CD4-positive, alpha-beta T cell (primary cell): Measurements from ENCODE around the gene CRLF1. TPM values are rescaled to one million over a fixed set of nuclear protein-coding genes. Genes with fewer than 3 reads are reported as not detected.
"Not testable (repeated sequence)": the region's sequence is repeated elsewhere in the genome, so short reads cannot be mapped to it uniquely, and the experiment has no call there.

Experiments used
- ATAC-seq: fragments of 200-7000 bp; cut with Tn5 transposase; one replicate; pipeline ENCODE4 v1.10.0; 2022; ENCODE audit warnings: mild to moderate bottlenecking; ENCODE audit not compliant: poor library complexity
- CTCF ChIA-PET: fragments of 350-600 bp; sonication (Branson Sonifier 250); formaldehyde crosslinking; loops from one replicate; lab custom pipeline; 2021; ENCODE audit warnings: antibody characterized with exemption, inconsistent platforms; lab: Charles Lee
- POLR2A ChIA-PET: fragments of 350-600 bp; sonication (Branson Sonifier 250); formaldehyde crosslinking; loops from one replicate; lab custom pipeline; 2021; ENCODE audit warnings: antibody characterized with exemption, inconsistent platforms; lab: Charles Lee
- DNase-seq, 14 experiments: peaks; one replicate each; pipeline ENCODE4 v3.0.0-alpha.2; 2013 to 2020; ENCODE audit warnings: mixed read lengths in 2 of 14
- H3K27ac ChIP-seq, 2 donors: one replicate each; pipeline versions ENCODE4 v1.5.1 to v1.7.0; 2013; ENCODE audit warnings: low read length in 2 of 2, low read depth in 1 of 2, mild to moderate bottlenecking in 1 of 2
- H3K27me3 ChIP-seq, 2 experiments: 1 replicate in 1 of 2; 2 replicates in 1 of 2; pipeline versions ENCODE4 v1.6.1 to v1.7.0; 2013; ENCODE audit warnings: low read length in 2 of 2, control low read depth in 1 of 2, mild to moderate bottlenecking in 1 of 2, moderate library complexity in 1 of 2; ENCODE audit not compliant: insufficient read depth in 2 of 2, control insufficient read depth in 1 of 2
- H3K36me3 ChIP-seq: one replicate; pipeline ENCODE4 v1.6.1; 2013; ENCODE audit warnings: low read length, control low read depth; ENCODE audit not compliant: insufficient read depth
- H3K4me1 ChIP-seq: one replicate; pipeline ENCODE4 v1.6.1; 2013; ENCODE audit warnings: low read length, control low read depth; ENCODE audit not compliant: insufficient read depth
- H3K4me3 ChIP-seq: one replicate; pipeline ENCODE4 v1.5.1; 2013; ENCODE audit warnings: mild to moderate bottlenecking, low read length, moderate library complexity
- H3K9me3 ChIP-seq, 2 experiments: 1 replicate in 1 of 2; 2 replicates in 1 of 2; pipeline versions ENCODE4 v1.6.1 to v1.7.0; 2013; ENCODE audit warnings: low read length in 2 of 2, mild to moderate bottlenecking in 2 of 2, control low read depth in 1 of 2, moderate library complexity in 1 of 2; ENCODE audit not compliant: control insufficient read depth in 1 of 2, insufficient read depth in 1 of 2
- H3K27ac Mint-ChIP-seq: one replicate; pipeline ENCODE4 v1.8.0; 2020; ENCODE audit warnings: mixed read lengths
- H3K27me3 Mint-ChIP-seq: one replicate; pipeline ENCODE4 v1.8.0; 2021; ENCODE audit warnings: mixed read lengths
- H3K36me3 Mint-ChIP-seq: one replicate; pipeline ENCODE4 v1.8.0; 2021; ENCODE audit warnings: low read depth, mixed read lengths
- H3K4me1 Mint-ChIP-seq: one replicate; pipeline ENCODE4 v1.8.0; 2021; ENCODE audit warnings: low read depth, mixed read lengths
- H3K4me3 Mint-ChIP-seq: one replicate; pipeline ENCODE4 v1.8.0; 2020; ENCODE audit warnings: mild to moderate bottlenecking, mixed read lengths
- H3K9me3 Mint-ChIP-seq: one replicate; pipeline ENCODE4 v1.8.0; 2020; ENCODE audit warnings: mixed read lengths
- intact Hi-C, 2 experiments: fragments of 100-400 bp; cut with DNase I in 1 of 2; cut with micrococcal nuclease in 1 of 2; formaldehyde crosslinking; loops; one replicate each; pipeline versions ENCODE4 v1.15.1 to v1.9.0; 2023 to 2025; cut with DNase I, micrococcal nuclease
- total RNA-seq, 174 experiments: library from RNA in 2 of 174; stranded (reverse) in 2 of 174; gene quantifications; one replicate each; pipeline ENCODE4 v1.2.3 and lab custom pipeline; 2021 to 2026
- TF ChIP-seq, protein P1 (sequence below): fragments of 200-600 bp; IDR thresholded peaks from one replicate; pipeline ENCODE4 v1.8.0; 2022; ENCODE audit warnings: antibody characterized with exemption, mild to moderate bottlenecking

CRLF1 gene
- total RNA-seq, 2 experiments from 2014 or later: not detected

DNA sequence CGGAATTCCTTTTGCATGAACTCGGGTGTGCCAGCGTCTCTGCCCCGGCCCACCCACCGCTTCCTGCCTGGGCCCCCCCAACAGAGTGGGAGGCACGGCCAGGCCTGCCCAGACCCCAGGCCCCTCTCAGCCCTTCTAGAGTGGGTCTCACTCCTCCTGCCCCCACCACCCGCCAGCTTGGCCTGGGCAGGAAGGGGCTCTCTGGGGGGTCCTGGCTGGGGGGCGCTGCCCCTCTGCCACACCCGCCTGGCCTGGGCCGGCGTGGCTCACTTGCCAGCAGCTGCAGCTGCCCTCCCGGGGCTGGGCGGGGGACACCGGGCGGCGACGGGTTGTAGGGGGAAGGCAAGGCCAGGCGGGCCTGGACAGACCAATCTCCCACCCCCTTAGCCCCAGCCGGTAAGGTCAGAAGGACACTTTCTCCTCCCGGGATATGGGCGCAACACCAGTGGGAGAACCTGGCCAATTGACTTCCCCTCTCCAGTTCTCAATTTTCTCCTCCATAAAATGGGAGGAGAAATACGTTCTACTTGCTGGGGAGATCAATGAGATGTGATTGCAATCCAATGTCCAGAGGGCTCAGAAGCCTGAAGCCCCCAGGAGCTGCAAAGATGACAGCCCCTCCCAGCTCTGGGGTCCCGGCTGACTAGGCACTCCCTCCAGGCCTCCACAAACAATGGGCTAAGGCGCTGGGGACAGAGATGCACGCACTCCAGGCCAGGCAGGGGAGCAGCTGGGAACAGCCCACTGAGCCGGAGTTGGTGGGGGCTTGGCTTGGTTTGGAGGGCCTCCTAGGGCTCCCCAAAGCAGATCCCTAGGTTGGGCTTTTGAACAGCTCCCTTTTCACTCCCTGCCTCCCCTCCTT is 2.4 kb downstream of the CRLF1 start:
- Histone ChIP-seq H3K36me3 (no peaks in the 10 kb centered on the region), H3K9me3 (peaks cover 0 to 29% of the 10 kb centered on the region in 2 experiments), H3K4me3 (no peak overlapping the region), H3K27me3 (peaks cover 53 to 59% of the 10 kb centered on the region in 2 experiments), H3K27ac (no peak overlapping the region), H3K4me1 (peaks cover 32% of the 10 kb centered on the region)
- CTCF ChIA-PET: interaction anchor here (1.3 kb wide), 1 partner anchor 10 kb away, joined by 4 read pairs; no protein-coding TSS in a partner anchor
- intact Hi-C loops: no loop called here
- Mint-ChIP-seq H3K27me3 (peaks cover 72% of the 10 kb centered on the region), H3K9me3 (no peaks in the 10 kb centered on the region), H3K4me3 (no peak overlapping the region), H3K36me3 (no peaks in the 10 kb centered on the region), H3K4me1 (peaks cover 15% of the 10 kb centered on the region), H3K27ac (no peak overlapping the region)
- TF ChIP-seq, protein P1, sequence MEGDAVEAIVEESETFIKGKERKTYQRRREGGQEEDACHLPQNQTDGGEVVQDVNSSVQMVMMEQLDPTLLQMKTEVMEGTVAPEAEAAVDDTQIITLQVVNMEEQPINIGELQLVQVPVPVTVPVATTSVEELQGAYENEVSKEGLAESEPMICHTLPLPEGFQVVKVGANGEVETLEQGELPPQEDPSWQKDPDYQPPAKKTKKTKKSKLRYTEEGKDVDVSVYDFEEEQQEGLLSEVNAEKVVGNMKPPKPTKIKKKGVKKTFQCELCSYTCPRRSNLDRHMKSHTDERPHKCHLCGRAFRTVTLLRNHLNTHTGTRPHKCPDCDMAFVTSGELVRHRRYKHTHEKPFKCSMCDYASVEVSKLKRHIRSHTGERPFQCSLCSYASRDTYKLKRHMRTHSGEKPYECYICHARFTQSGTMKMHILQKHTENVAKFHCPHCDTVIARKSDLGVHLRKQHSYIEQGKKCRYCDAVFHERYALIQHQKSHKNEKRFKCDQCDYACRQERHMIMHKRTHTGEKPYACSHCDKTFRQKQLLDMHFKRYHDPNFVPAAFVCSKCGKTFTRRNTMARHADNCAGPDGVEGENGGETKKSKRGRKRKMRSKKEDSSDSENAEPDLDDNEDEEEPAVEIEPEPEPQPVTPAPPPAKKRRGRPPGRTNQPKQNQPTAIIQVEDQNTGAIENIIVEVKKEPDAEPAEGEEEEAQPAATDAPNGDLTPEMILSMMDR: no peak
- no peak for ATAC-seq
- no peak for DNase-seq
- POLR2A ChIA-PET: interaction anchor here (1.0 kb wide), 1 partner anchor 15 kb away, joined by 3 read pairs; the partner anchor contains the start of gene REX1BD

DNA sequence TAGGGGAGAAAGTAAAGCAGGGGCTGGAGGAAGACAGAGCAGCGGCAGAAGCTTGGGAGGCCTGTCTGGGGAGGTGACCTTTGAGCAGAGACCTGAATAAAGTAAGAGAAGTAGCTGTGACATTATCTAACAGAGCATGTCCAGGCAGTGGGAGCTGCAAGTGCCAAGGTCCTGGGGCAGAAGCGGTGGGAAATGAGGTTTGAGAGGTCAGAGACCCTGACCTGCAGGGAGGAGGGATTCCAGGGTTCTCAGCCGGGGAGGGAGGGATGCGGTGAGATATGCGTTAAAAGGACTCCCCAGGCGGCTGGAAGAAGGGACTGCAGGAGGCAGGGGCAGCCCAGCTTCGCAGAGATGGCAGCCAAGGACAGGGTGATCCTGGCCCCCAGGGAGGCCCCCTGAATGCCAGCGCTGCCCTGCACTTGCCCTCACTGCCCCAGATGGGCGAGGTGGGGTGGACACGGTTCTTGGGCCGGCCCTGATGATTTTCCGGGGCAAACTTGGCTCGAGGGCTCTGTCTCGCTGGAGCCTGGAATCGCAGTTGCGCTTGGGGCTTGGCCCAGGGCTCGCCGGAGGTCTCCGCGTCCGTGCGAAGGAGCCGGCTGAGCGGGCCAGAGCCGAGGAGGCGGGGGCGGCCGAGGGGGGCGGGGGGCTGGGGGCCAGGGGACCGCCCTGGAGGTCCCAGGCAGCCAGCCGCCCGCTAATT is 3.2 kb downstream of the CRLF1 start:
- Mint-ChIP-seq H3K27ac (no peak overlapping the region), H3K4me1 (peaks cover 15% of the 10 kb centered on the region)
- peak; percentile 77 for ATAC-seq

GRCh38 chr19:18601875-18602274 is 4.7 kb downstream of the CRLF1 start:
- H3K4me1 Mint-ChIP-seq: peaks cover 6% of the 10 kb centered on the region
- intact Hi-C loops: no loop called here
- H3K36me3 Mint-ChIP-seq: no peaks in the 10 kb centered on the region
- Histone ChIP-seq H3K27ac (no peak overlapping the region), H3K4me3 (no peak overlapping the region), H3K27me3 (peaks cover 36 to 47% of the 10 kb centered on the region in 2 experiments), H3K36me3 (no peaks in the 10 kb centered on the region), H3K9me3 (peaks cover 0 to 16% of the 10 kb centered on the region in 2 experiments), H3K4me1 (peaks cover 21% of the 10 kb centered on the region)
- H3K9me3 Mint-ChIP-seq: no peaks in the 10 kb centered on the region
- TF ChIP-seq, protein P1: no peak
- H3K27ac Mint-ChIP-seq: no peak overlapping the region
- POLR2A ChIA-PET: no interaction called here
- H3K27me3 Mint-ChIP-seq: peaks cover 56% of the 10 kb centered on the region
- no peak overlapping the region for H3K4me3 Mint-ChIP-seq
- CTCF ChIA-PET: no interaction called here
- no peak for DNase-seq
- ATAC-seq: no peak

More for the DNA sequence above, 3.2 kb downstream of the CRLF1 start:
- Mint-ChIP-seq H3K36me3 (no peaks in the 10 kb centered on the region), H3K9me3 (no peaks in the 10 kb centered on the region), H3K4me3 (no peak overlapping the region), H3K27me3 (peaks cover 67% of the 10 kb centered on the region)
- no peak overlapping the region for H3K27ac ChIP-seq
- ChIA-PET POLR2A (no interaction called here), CTCF (interaction anchor here (1.3 kb wide), 1 partner anchor 9 kb away, joined by 4 read pairs; no protein-coding TSS in a partner anchor)
- peaks cover 32% of the 10 kb centered on the region for H3K4me1 ChIP-seq
- H3K9me3 ChIP-seq: peaks cover 0 to 29% of the 10 kb centered on the region in 2 experiments
- no peak overlapping the region for H3K4me3 ChIP-seq
- no peaks in the 10 kb centered on the region for H3K36me3 ChIP-seq
- intact Hi-C loops: no loop called here
- TF ChIP-seq, protein P1: no peak
- DNase-seq: peak in 2 of 14 experiments; percentile 53 to 60
- H3K27me3 ChIP-seq: peaks cover 45 to 56% of the 10 kb centered on the region in 2 experiments

- H3K27me3 Mint-ChIP-seq: peaks cover 56% of the 10 kb centered on the region
- H3K36me3 Mint-ChIP-seq, intact Hi-C loops, H3K36me3 ChIP-seq, H3K27ac ChIP-seq, H3K4me3 ChIP-seq, DNase-seq, H3K4me1 Mint-ChIP-seq, POLR2A ChIA-PET, ATAC-seq, H3K9me3 Mint-ChIP-seq, H3K27ac Mint-ChIP-seq, CTCF ChIA-PET, H3K4me3 Mint-ChIP-seq: not testable (repeated sequence)
- peaks cover 22% of the 10 kb centered on the region for H3K4me1 ChIP-seq
- peaks cover 35 to 47% of the 10 kb centered on the region in 2 experiments for H3K27me3 ChIP-seq
- peaks cover 0 to 16% of the 10 kb centered on the region in 2 experiments for H3K9me3 ChIP-seq
These were observed 5.8 kb downstream of the CRLF1 start for GRCh38 chr19:18600692-18601397.
